Mesendoderm (in vitro differentiated cells): ENCODE data around the gene LRRC46.

ENCODE experiments used
- DNase-seq: peaks from one replicate; pipeline ENCODE4 v3.0.0; 2013
- H2AK5ac ChIP-seq: 2 replicates; pipeline ENCODE4 v1.6.1; 2013; ENCODE audit warnings: low read length, inconsistent platforms
- H2BK120ac ChIP-seq: 2 replicates; pipeline ENCODE4 v1.6.1; 2013; ENCODE audit warnings: low read depth, mild to moderate bottlenecking, low read length, moderate library complexity, mixed read lengths
- H2BK15ac ChIP-seq: replicated peaks from 2 replicates; pipeline ENCODE4 v1.6.1; 2013; ENCODE audit warnings: low read depth, mild to moderate bottlenecking, moderate library complexity
- H2BK5ac ChIP-seq: 2 replicates; pipeline ENCODE4 v1.6.1; 2013; ENCODE audit warnings: low read length, inconsistent platforms
- H3K18ac ChIP-seq: 2 replicates; pipeline ENCODE4 v1.6.1; 2013; ENCODE audit warnings: mild to moderate bottlenecking, low read length, mixed read lengths
- H3K23ac ChIP-seq: one replicate; pipeline ENCODE4 v1.6.1; 2013; ENCODE audit warnings: low read length
- H3K27ac ChIP-seq: 2 replicates; pipeline ENCODE4 v1.5.1; 2013; ENCODE audit warnings: low read depth, mild to moderate bottlenecking, inconsistent platforms, low read length, moderate library complexity
- H3K27me3 ChIP-seq: 2 replicates; pipeline ENCODE4 v1.6.1; 2013; ENCODE audit warnings: low read length, control low read depth, mild to moderate bottlenecking, inconsistent platforms; ENCODE audit not compliant: insufficient read depth, poor library complexity
- H3K36me3 ChIP-seq: 2 replicates; pipeline ENCODE4 v1.6.1; 2013; ENCODE audit warnings: low read length, inconsistent platforms; ENCODE audit not compliant: control insufficient read depth, insufficient read depth
- H3K4ac ChIP-seq: one replicate; pipeline ENCODE4 v1.6.1; 2013; ENCODE audit warnings: low read depth, mild to moderate bottlenecking, low read length, moderate library complexity
- H3K4me1 ChIP-seq: 2 replicates; pipeline ENCODE4 v1.6.1; 2013; ENCODE audit warnings: low read depth, low read length, inconsistent platforms; ENCODE audit not compliant: control insufficient read depth
- H3K4me2 ChIP-seq: 2 replicates; pipeline ENCODE4 v1.6.1; 2013; ENCODE audit warnings: low read length
- H3K4me3 ChIP-seq: 2 replicates; pipeline ENCODE4 v1.5.1; 2013; ENCODE audit warnings: mild to moderate bottlenecking, low read length
- H3K56ac ChIP-seq: one replicate; pipeline ENCODE4 v1.6.1; 2013; ENCODE audit warnings: low read length
- H3K79me1 ChIP-seq: 2 replicates; pipeline ENCODE4 v1.6.1; 2013; ENCODE audit warnings: low read length, inconsistent platforms
- H3K79me2 ChIP-seq: 2 replicates; pipeline ENCODE4 v1.6.1; 2013; ENCODE audit warnings: mild to moderate bottlenecking, low read length; ENCODE audit not compliant: control insufficient read depth, insufficient read depth
- H3K9ac ChIP-seq: 2 replicates; pipeline ENCODE4 v1.6.1; 2013; ENCODE audit warnings: low read length, inconsistent platforms
- H4K5ac ChIP-seq: one replicate; pipeline ENCODE4 v1.6.1; 2013; ENCODE audit warnings: low read length
- H4K8ac ChIP-seq: one replicate; pipeline ENCODE4 v1.6.1; 2013; ENCODE audit warnings: low read depth, mild to moderate bottlenecking, control low read depth, low read length, moderate library complexity
- WGBS: extraction: QIAGEN DNeasy Blood & Tissue Kit; methylation state at CpG from one replicate; pipeline ENCODE4 v1.1.7; 2013; ENCODE audit warnings: low lambda C conversion rate, missing lambda C conversion rate; ENCODE audit not compliant: insufficient coverage; ENCODE audit errors: extremely low coverage; 5-methylcytosine and 5-hydroxymethylcytosine counted together

The LRRC46 gene

DNA sequence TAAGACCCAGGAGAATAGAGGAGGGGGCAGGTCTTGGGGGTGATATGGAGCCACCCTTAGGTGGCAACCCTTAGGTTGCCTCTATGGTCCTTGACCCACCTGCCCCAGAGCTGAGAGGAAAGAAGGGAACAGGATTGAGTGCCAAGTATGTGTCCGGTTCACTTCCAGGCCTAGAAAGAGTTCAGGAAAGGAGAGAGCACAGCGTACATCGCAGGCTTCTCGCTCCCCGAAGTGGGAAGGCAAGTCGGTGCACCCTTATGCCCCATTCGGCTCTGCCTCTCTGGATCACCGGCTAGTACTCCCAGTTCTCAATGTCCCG, 18.9 kb downstream of the LRRC46 start:
- whole genome bisulfite sequencing: no CpG with 5 or more reads among the region's 9 CpGs

DNA sequence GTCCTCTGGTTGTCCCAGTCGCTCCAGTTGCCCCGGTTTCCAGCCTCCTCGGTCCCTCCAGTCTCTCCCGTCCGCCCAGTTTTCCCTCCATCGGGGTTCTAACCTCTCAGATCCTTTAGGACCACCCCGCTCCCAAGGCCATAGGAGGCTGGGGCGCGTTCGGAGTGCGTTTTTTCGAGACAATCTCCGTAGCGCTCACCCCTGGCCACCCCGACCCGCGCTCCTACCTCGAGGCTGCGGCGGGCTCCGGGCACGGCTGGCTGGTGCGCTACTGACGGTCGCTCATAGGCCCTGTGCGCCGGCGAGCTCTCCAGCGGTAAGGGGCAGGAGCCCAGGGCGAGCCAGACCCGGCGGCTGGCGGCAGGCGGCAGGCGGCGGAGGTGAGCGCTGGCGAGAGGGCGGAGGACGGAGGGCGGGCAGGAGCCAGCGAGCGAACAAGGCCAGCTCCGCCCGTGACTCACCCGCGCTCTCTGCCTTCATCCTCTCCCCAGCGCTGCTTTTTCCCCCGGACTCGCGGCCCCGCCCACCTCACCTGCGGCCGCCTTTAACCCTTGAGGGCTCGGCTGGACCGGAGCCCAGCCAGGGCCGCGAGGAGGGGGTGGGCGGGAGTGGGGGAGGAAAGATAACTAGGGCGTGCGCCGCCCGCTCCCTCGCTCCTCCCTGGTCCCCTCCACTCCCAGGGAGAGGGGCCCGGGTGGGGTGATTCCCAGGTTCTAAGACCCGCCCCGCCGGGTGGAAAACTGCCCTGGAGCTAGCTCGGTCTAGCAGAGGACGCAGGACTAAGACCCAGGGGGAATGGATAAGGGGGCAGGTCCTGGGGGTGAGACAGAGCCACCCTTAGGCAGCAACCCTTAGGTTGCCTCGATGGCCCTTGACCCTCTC, 19.5 kb downstream of the LRRC46 start, which contains the start of gene SP6:
Gene SP6, minus strand, starts transcription at position 472 of the 882 bp plus-strand sequence. CDS start 2,734 bp downstream, outside the sequence.
- Histone ChIP-seq H3K27me3 (peaks cover 16% of the 10 kb centered on the region), H3K23ac (peak within 1 kb of the TSS; percentile 95), H2BK15ac (no peak within 1 kb of the TSS), H3K27ac (peak within 1 kb of the TSS; percentile 29), H3K18ac (peak within 1 kb of the TSS; percentile 18), H2BK120ac (no peak within 1 kb of the TSS), H3K4ac (no peak within 1 kb of the TSS), H3K79me1 (peaks cover 5% of the 10 kb centered on the region), H4K8ac (no peak within 1 kb of the TSS), H3K4me2 (peak within 1 kb of the TSS; percentile 83), H3K4me1 (peaks cover 25% of the 10 kb centered on the region), H3K9ac (peak within 1 kb of the TSS; percentile 87), H2AK5ac (no peak within 1 kb of the TSS), H2BK5ac (peak within 1 kb of the TSS; percentile 10), H3K36me3 (no peaks in the 10 kb centered on the region), H3K4me3 (peak within 1 kb of the TSS; percentile 56), H3K56ac (peak within 1 kb of the TSS; percentile 92), H4K5ac (no peak within 1 kb of the TSS), H3K79me2 (peaks cover 11% of the 10 kb centered on the region)
- DNase-seq: peak; percentile 96
- no CpG with 5 or more reads among the region's 71 CpGs for WGBS

More for the DNA sequence above, 18.9 kb downstream of the LRRC46 start:
- H3K4me1 ChIP-seq: peaks cover 22% of the 10 kb centered on the region
- no peak overlapping the region for H3K4ac ChIP-seq
- peak overlapping the region; percentile 87 for H3K9ac ChIP-seq
- H2BK120ac ChIP-seq: no peak overlapping the region
- H3K4me2 ChIP-seq: peak overlapping the region; percentile 83
- H4K5ac ChIP-seq: no peak overlapping the region
- peaks cover 6% of the 10 kb centered on the region for H3K79me1 ChIP-seq
- H4K8ac ChIP-seq: no peak overlapping the region
- peak overlapping the region; percentile 56 for H3K4me3 ChIP-seq
- no peaks in the 10 kb centered on the region for H3K36me3 ChIP-seq
- peak overlapping the region; percentile 92 for H3K56ac ChIP-seq
- peaks cover 16% of the 10 kb centered on the region for H3K27me3 ChIP-seq
- H3K18ac ChIP-seq: peak overlapping the region; percentile 8
- no peak overlapping the region for H2BK15ac ChIP-seq
- H3K23ac ChIP-seq: peak overlapping the region; percentile 95
- DNase-seq: no peak
- no peak overlapping the region for H2AK5ac ChIP-seq
- no peak overlapping the region for H3K27ac ChIP-seq
- H2BK5ac ChIP-seq: no peak overlapping the region
- H3K79me2 ChIP-seq: peaks cover 11% of the 10 kb centered on the region

DNA sequence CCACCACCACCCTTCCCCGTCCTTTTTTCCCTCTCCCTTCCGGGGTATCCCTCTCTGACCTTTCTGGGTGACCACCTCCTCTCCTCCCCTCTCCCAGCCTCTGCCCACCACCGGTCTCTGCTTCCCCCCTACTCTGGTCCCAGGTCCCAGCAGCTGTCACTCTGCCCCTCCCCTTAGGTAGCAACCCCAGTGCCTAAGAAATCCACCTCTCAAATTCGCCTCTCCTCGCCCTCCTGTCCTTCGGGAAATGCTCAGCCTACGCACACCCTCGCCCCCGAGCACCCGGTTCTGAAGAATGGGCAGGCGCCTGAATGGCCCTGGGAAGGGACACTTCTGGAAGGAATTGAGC, 20.3 kb downstream of the LRRC46 start:
- Histone ChIP-seq H3K4me3 (peak overlapping the region; percentile 22), H3K36me3 (no peaks in the 10 kb centered on the region)

DNA sequence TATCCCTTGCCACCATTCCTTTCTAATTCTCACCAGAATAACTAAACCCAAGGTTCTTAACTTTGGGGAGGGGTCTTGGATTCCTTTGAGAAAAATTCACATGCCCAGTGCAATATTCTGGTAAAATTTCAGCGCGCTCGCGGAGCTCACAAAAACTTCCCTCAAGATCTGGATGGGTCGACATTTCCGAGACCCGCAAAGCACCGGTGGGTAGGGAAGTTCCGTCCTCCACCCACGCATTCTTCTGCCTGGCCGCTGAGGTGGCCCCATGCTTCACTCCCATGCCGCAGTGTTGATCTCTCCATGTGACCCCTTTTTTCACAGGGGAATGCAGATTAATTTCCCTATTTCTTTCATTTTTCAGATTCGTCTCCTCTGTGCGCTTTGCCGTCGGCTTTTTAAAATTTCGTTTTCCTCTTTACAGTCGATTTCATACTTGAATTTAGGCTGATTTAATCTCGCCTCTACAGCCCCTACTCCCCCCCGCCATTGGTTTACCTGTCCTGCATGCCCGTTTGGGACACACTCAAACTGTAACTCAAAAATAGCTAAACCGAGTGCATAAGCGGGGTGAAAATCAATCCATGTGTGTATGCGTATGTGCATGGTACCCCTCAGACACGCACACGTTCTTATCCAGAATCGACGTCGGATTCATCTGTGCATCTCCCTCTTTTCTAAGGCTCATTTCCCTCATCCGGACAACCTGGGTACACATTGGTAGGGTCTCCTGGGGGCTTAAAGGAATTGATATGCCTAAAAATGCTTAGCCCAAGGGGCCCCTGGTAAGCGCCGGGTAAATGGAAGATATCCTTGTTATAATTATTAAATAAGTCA, 20.9 kb downstream of the LRRC46 start:
- no peak overlapping the region for H4K8ac ChIP-seq
- H4K5ac ChIP-seq: no peak overlapping the region
- no CpG with 5 or more reads among the region's 32 CpGs for WGBS
- H3K4me3 ChIP-seq: peak overlapping the region; percentile 22
- H2AK5ac ChIP-seq: no peak overlapping the region
- H3K79me2 ChIP-seq: peaks cover 11% of the 10 kb centered on the region
- peaks cover 26% of the 10 kb centered on the region for H3K4me1 ChIP-seq
- peak overlapping the region; percentile 66 for H3K4me2 ChIP-seq
- no peak overlapping the region for H2BK15ac ChIP-seq
- H3K56ac ChIP-seq: peak overlapping the region; percentile 80
- no peaks in the 10 kb centered on the region for H3K36me3 ChIP-seq
- no peak overlapping the region for H2BK120ac ChIP-seq
- peak overlapping the region; percentile 65 for H3K9ac ChIP-seq
- DNase-seq: no peak
- peaks cover 16% of the 10 kb centered on the region for H3K27me3 ChIP-seq
- H3K18ac ChIP-seq: peak overlapping the region; percentile 18
- H3K79me1 ChIP-seq: peaks cover 3% of the 10 kb centered on the region
- H2BK5ac ChIP-seq: no peak overlapping the region
- H3K4ac ChIP-seq: no peak overlapping the region
- H3K27ac ChIP-seq: no peak overlapping the region
- H3K23ac ChIP-seq: no peak overlapping the region

More for the DNA sequence above, 20.3 kb downstream of the LRRC46 start:
- H4K8ac ChIP-seq: no peak overlapping the region
- no peak overlapping the region for H3K27ac ChIP-seq
- WGBS: no CpG with 5 or more reads among the region's 11 CpGs
- no peak overlapping the region for H3K4ac ChIP-seq
- H3K4me2 ChIP-seq: peak overlapping the region; percentile 66
- no peak overlapping the region for H2BK120ac ChIP-seq
- peaks cover 11% of the 10 kb centered on the region for H3K79me2 ChIP-seq
- peaks cover 26% of the 10 kb centered on the region for H3K4me1 ChIP-seq
- no peak overlapping the region for H2BK15ac ChIP-seq
- H3K18ac ChIP-seq: peak overlapping the region; percentile 18
- DNase-seq: peak; percentile 75
- H3K27me3 ChIP-seq: peaks cover 16% of the 10 kb centered on the region
- H4K5ac ChIP-seq: no peak overlapping the region
- peaks cover 3% of the 10 kb centered on the region for H3K79me1 ChIP-seq
- H3K56ac ChIP-seq: peak overlapping the region; percentile 80
- peak overlapping the region; percentile 65 for H3K9ac ChIP-seq
- no peak overlapping the region for H2AK5ac ChIP-seq
- H2BK5ac ChIP-seq: no peak overlapping the region
- H3K23ac ChIP-seq: peak overlapping the region; percentile 7

- H3K4me3 ChIP-seq: no peak overlapping the region
- H2BK5ac ChIP-seq: no peak overlapping the region
- no peak overlapping the region for H2BK120ac ChIP-seq
- H4K5ac ChIP-seq: no peak overlapping the region
- H3K56ac ChIP-seq: peak overlapping the region; percentile 49
- no peak for DNase-seq
- H3K27me3 ChIP-seq: peaks cover 16% of the 10 kb centered on the region
- no peak overlapping the region for H2BK15ac ChIP-seq
- no peak overlapping the region for H4K8ac ChIP-seq
- H3K9ac ChIP-seq: peak overlapping the region; percentile 2
- no peak overlapping the region for H3K27ac ChIP-seq
- H3K4ac ChIP-seq: no peak overlapping the region
- peaks cover 30% of the 10 kb centered on the region for H3K4me1 ChIP-seq
- WGBS: no CpG with 5 or more reads among the region's 5 CpGs
- H2AK5ac ChIP-seq: no peak overlapping the region
- no peak overlapping the region for H3K18ac ChIP-seq
- no peak overlapping the region for H3K4me2 ChIP-seq
- H3K36me3 ChIP-seq: no peaks in the 10 kb centered on the region
- H3K79me2 ChIP-seq: peaks cover 9% of the 10 kb centered on the region
- peaks cover 2% of the 10 kb centered on the region for H3K79me1 ChIP-seq
- H3K23ac ChIP-seq: no peak overlapping the region
Observed at GRCh38 chr17:47853616-47854015, 22.1 kb downstream of the LRRC46 start.
